Testis (tissue), 2 donors: ENCODE data around the gene FAM81A.

ENCODE experiments used
- POLR2A ChIP-seq: fragments of 450-650 bp; IDR thresholded peaks from one replicate; pipeline ENCODE4 v1.6.1; 2017; ENCODE audit warnings: antibody characterized with exemption, mild to moderate bottlenecking, moderate library complexity
- TF ChIP-seq, protein P1 (sequence below), 3 experiments: fragments of 450-650 bp in 2 of 3; fragments of 200-600 bp in 1 of 3; sonication (generic) in 1 of 3; IDR thresholded peaks; one replicate each; pipeline ENCODE4 v1.5.1; 2016 to 2019; ENCODE audit warnings: antibody characterized with exemption in 3 of 3, mild to moderate bottlenecking in 2 of 3, moderate library complexity in 1 of 3

DNA sequence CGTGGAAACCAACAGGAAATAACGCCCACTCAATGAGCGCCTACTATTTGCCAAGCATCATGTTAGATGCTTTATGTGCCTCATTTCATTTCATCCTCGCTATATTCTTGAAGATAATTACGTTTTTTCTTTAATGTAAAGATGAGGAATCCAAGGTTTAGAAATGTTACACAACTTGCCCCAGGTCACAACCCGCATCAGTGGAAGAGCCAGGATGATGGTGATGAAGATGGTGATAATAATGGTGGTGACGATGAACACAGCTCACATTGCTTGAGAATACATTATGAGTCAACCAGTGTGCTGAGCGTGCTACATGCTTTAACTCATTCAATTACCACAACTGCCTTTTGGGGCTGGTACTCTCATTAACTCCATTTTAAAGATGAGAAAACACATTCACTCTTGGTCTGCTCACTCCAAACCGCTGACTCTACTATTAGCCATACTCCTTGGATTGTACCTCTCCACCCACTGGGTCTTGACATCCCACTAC is 43.8 kb upstream of the FAM81A start:
- no peak for TF ChIP-seq POLR2A
- TF ChIP-seq, protein P1, sequence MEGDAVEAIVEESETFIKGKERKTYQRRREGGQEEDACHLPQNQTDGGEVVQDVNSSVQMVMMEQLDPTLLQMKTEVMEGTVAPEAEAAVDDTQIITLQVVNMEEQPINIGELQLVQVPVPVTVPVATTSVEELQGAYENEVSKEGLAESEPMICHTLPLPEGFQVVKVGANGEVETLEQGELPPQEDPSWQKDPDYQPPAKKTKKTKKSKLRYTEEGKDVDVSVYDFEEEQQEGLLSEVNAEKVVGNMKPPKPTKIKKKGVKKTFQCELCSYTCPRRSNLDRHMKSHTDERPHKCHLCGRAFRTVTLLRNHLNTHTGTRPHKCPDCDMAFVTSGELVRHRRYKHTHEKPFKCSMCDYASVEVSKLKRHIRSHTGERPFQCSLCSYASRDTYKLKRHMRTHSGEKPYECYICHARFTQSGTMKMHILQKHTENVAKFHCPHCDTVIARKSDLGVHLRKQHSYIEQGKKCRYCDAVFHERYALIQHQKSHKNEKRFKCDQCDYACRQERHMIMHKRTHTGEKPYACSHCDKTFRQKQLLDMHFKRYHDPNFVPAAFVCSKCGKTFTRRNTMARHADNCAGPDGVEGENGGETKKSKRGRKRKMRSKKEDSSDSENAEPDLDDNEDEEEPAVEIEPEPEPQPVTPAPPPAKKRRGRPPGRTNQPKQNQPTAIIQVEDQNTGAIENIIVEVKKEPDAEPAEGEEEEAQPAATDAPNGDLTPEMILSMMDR (IDR thresholded peaks at IDR 0.05): no peak
